Osteocyte (in vitro differentiated cells): ENCODE results near the gene SRGAP1. TPM values are rescaled to one million over a fixed set of nuclear protein-coding genes. Genes with fewer than 3 reads are reported as not detected.
"Not testable (repeated sequence)": the region's sequence is repeated elsewhere in the genome, so short reads cannot be mapped to it uniquely, and the experiment has no call there.

ENCODE experiments used
- DNase-seq: peaks from one replicate; pipeline ENCODE4 v3.0.0; 2021; ENCODE audit warnings: mixed read lengths; ENCODE audit not compliant: unreplicated experiment; ENCODE audit errors: extremely low spot score
- H3K27ac Mint-ChIP-seq: one replicate; pipeline ENCODE4 v1.8.0; 2021; ENCODE audit warnings: mild to moderate bottlenecking, mixed read lengths; ENCODE audit not compliant: unreplicated experiment
- H3K27me3 Mint-ChIP-seq: one replicate; pipeline ENCODE4 v1.8.0; 2021; ENCODE audit warnings: mixed read lengths; ENCODE audit not compliant: unreplicated experiment
- H3K36me3 Mint-ChIP-seq: one replicate; pipeline ENCODE4 v1.8.0; 2021; ENCODE audit warnings: mixed read lengths; ENCODE audit not compliant: unreplicated experiment
- H3K4me1 Mint-ChIP-seq: one replicate; pipeline ENCODE4 v1.8.0; 2021; ENCODE audit warnings: mixed read lengths; ENCODE audit not compliant: unreplicated experiment
- H3K4me3 Mint-ChIP-seq: one replicate; pipeline ENCODE4 v1.8.0; 2021; ENCODE audit warnings: mild to moderate bottlenecking, moderate library complexity, mixed read lengths; ENCODE audit not compliant: unreplicated experiment
- H3K9me3 Mint-ChIP-seq: one replicate; pipeline ENCODE4 v1.8.0; 2021; ENCODE audit warnings: mixed read lengths; ENCODE audit not compliant: unreplicated experiment
- CTCF ChIP-seq: fragments of 200-600 bp; sonication (generic); IDR thresholded peaks from 2 replicates; pipeline ENCODE4 v1.5.0; 2021; ENCODE audit warnings: antibody characterized with exemption, mild to moderate bottlenecking, moderate library complexity
- total RNA-seq: library from RNA; stranded (reverse); gene quantifications from 2 replicates; pipeline ENCODE4 v1.2.1, GENCODE V29; 2021

The SRGAP1 gene
- total RNA-seq, 1 donor from 2014 or later: 11.0 TPM

- Mint-ChIP-seq H3K36me3 (peaks cover 5% of the 10 kb centered on the region), H3K27me3 (no peaks in the 10 kb centered on the region), H3K4me1 (peaks cover 13% of the 10 kb centered on the region), H3K9me3 (no peaks in the 10 kb centered on the region), H3K4me3 (no peak overlapping the region), H3K27ac (no peak overlapping the region)
- TF ChIP-seq CTCF: no peak
- DNase-seq: no peak
Measured at GRCh38 chr12:64065881-64066451, 221.5 kb downstream of the SRGAP1 start.

- peaks cover 13% of the 10 kb centered on the region for H3K4me1 Mint-ChIP-seq
- H3K4me3 Mint-ChIP-seq: no peak overlapping the region
- peaks cover 5% of the 10 kb centered on the region for H3K36me3 Mint-ChIP-seq
- no peaks in the 10 kb centered on the region for H3K9me3 Mint-ChIP-seq
- no peak for DNase-seq
- no peaks in the 10 kb centered on the region for H3K27me3 Mint-ChIP-seq
- no peak for TF ChIP-seq CTCF
- H3K27ac Mint-ChIP-seq: peak overlapping the region; percentile 3
Measured at GRCh38 chr12:64066776-64067175, 222.3 kb downstream of the SRGAP1 start.

DNA sequence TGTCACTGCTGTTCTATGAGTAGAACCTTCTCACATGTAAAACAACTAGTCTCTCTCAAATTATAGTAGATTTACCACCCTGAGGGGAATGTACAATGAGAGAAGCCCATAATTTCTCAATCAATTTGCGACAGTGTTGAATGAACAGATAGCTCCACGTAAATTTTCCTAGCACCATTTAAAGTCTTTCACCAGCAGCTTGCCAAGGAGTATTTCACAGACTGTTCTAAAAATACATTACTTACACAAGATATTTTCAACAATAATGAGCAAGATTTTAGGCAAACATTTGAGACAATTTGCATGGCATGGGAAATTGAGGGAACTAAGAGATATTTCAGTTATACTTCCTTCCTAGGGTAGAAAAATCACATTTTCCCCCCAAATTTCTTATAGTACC is 226.0 kb downstream of the SRGAP1 start:
- H3K36me3 Mint-ChIP-seq: peaks cover 14% of the 10 kb centered on the region
- H3K9me3 Mint-ChIP-seq: no peaks in the 10 kb centered on the region
- H3K27ac Mint-ChIP-seq: no peak overlapping the region

GRCh38 chr12:64072916-64073575 is 228.5 kb downstream of the SRGAP1 start:
- peaks cover 20% of the 10 kb centered on the region for H3K36me3 Mint-ChIP-seq
- peaks cover 2% of the 10 kb centered on the region for H3K4me1 Mint-ChIP-seq
- no peak for TF ChIP-seq CTCF
- H3K4me3 Mint-ChIP-seq: no peak overlapping the region
- H3K9me3 Mint-ChIP-seq: no peaks in the 10 kb centered on the region
- DNase-seq: no peak
- no peaks in the 10 kb centered on the region for H3K27me3 Mint-ChIP-seq
- no peak overlapping the region for H3K27ac Mint-ChIP-seq

More for the DNA sequence above, 226.0 kb downstream of the SRGAP1 start:
- TF ChIP-seq CTCF: no peak
- H3K4me3 Mint-ChIP-seq: no peak overlapping the region
- no peak for DNase-seq
- no peaks in the 10 kb centered on the region for H3K27me3 Mint-ChIP-seq
- H3K4me1 Mint-ChIP-seq: peaks cover 13% of the 10 kb centered on the region

- not testable (repeated sequence) for H3K27me3 Mint-ChIP-seq, H3K4me3 Mint-ChIP-seq, H3K27ac Mint-ChIP-seq, H3K4me1 Mint-ChIP-seq, H3K9me3 Mint-ChIP-seq, DNase-seq
- H3K36me3 Mint-ChIP-seq: peaks cover 29% of the 10 kb centered on the region
Measured at GRCh38 chr12:64076565-64076964, 232.1 kb downstream of the SRGAP1 start.
